Fibroblast of mammary gland (primary cell): ENCODE results near the gene NUDT14.

Source experiments
- DNase-seq: peaks from one replicate; pipeline ENCODE4 v3.0.0-alpha.2; 2010; ENCODE audit warnings: low read depth
- H3K4me3 ChIP-seq: 2 replicates; pipeline ENCODE4 v1.5.1; 2011; ENCODE audit warnings: low read depth, mild to moderate bottlenecking, low read length, moderate library complexity; ENCODE audit not compliant: control insufficient read depth
- TF ChIP-seq, protein P1 (sequence below): conservative IDR thresholded peaks from 2 replicates; pipeline ENCODE4 v1.5.1; 2011; ENCODE audit warnings: low read depth, low read length, inconsistent platforms; ENCODE audit not compliant: control insufficient read depth, insufficient read depth

Gene NUDT14

GRCh38 chr14:105151838-105152793 is 29.0 kb downstream of the NUDT14 start:
- no peak overlapping the region for H3K4me3 ChIP-seq
- no peak for DNase-seq
- TF ChIP-seq, protein P1, sequence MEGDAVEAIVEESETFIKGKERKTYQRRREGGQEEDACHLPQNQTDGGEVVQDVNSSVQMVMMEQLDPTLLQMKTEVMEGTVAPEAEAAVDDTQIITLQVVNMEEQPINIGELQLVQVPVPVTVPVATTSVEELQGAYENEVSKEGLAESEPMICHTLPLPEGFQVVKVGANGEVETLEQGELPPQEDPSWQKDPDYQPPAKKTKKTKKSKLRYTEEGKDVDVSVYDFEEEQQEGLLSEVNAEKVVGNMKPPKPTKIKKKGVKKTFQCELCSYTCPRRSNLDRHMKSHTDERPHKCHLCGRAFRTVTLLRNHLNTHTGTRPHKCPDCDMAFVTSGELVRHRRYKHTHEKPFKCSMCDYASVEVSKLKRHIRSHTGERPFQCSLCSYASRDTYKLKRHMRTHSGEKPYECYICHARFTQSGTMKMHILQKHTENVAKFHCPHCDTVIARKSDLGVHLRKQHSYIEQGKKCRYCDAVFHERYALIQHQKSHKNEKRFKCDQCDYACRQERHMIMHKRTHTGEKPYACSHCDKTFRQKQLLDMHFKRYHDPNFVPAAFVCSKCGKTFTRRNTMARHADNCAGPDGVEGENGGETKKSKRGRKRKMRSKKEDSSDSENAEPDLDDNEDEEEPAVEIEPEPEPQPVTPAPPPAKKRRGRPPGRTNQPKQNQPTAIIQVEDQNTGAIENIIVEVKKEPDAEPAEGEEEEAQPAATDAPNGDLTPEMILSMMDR, result no peak

DNA sequence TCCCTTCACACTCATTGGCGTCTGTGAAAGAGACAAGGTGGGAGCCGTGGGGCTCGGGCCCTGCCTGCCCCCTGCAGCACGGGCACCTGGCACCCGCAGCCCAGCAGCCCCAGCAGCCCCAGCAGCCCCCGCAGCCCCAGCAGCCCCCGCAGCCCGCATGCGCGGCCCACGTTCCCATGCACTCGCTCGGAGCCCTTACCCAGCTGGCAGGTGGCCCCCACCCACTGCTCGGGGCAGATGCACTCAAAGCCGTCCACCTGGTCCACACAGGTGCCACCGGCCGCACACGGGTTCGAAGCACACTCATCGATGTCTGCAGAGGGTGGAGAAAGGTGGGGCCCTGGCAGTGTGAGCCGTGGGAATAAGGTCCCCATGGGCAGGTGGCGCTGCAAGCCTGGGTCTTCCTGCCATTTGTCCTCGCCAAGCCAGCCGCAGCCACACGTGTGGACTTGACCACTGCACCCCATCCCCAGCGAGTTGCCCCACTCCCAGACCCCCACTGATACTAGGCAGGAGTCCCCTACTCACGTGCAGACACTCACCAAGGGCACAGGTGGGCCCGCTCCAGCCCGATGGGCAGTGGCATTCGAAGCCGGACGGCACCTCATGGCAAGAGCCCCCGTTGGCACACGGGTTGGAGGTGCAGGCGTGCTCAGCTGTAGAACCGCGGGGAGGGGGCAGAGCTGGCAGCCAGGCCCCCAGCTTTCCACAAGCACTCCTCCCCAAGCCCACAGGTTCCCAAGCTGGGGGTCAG is 29.9 kb downstream of the NUDT14 start:
- no peak for DNase-seq
- TF ChIP-seq, protein P1, result no peak
- H3K4me3 ChIP-seq, result no peak overlapping the region

DNA sequence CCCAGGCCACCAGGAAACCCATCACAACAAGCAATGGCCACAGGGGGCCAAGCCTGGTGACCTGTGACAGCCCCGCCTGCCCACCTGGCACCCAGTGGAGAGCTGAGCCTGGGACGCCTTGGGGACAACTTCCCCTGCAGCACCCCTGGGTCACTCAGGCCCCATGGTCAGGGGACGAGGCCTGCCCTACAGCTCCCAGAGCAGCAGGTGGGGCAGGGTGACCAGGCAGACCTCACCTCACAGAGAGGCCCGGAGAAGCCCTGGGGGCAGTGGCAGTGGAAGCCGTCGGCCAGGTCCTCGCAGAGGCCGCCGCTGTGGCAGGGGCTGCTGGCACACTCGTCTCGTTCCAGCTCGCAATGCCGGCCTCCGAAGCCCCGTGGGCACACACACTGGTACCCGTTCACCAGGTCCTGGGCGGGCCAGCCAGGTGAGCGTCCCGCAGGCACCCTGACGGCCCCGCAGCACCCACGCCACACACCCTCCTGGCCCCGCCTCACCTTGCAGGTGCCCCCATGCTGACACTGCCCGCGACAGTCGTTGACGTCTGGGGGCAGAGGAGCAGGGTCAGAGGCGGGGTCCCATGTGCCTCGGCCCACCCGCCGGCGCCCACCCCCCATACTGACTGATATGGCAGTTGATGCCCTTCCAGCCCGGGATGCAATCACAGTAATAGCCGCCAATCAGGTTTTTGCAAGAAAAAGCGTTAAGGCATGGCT is 30.6 kb downstream of the NUDT14 start:
- TF ChIP-seq, protein P1, result no peak

GRCh38 chr14:105150026-105150367 is 31.1 kb downstream of the NUDT14 start:
- no peak for DNase-seq
- TF ChIP-seq, protein P1, result no peak
- no peak overlapping the region for H3K4me3 ChIP-seq

More for the DNA sequence above, 30.6 kb downstream of the NUDT14 start:
- H3K4me3 ChIP-seq, result no peak overlapping the region
- no peak for DNase-seq

GRCh38 chr14:105149146-105149781 is 31.8 kb downstream of the NUDT14 start:
- DNase-seq, result no peak
- TF ChIP-seq, protein P1, result no peak

GRCh38 chr14:105148604-105149145 is 32.4 kb downstream of the NUDT14 start:
- TF ChIP-seq, protein P1, result no peak
- no peak overlapping the region for H3K4me3 ChIP-seq
- DNase-seq, result no peak

More at GRCh38 chr14:105149146-105149781, 31.8 kb downstream of the NUDT14 start:
- H3K4me3 ChIP-seq, result no peak overlapping the region
